Heart left ventricle (tissue), 16 donors: ENCODE measurements around the gene RBMS1. TPM values are rescaled to one million over a fixed set of nuclear protein-coding genes. Genes with fewer than 3 reads are reported as not detected.
A peak's percentile ranks its signal among the peaks of the same experiment; 100 is the strongest.

Experiments used
- ATAC-seq, 4 donors: fragments of 200-7000 bp; cut with Tn5 transposase; one replicate each; pipeline ENCODE4 v1.9.1; 2020 to 2022; ENCODE audit warnings: moderate library complexity in 4 of 4, mild to moderate bottlenecking in 3 of 4, moderate number of reproducible peaks in 1 of 4
- DNase-seq, 5 donors: peaks; one replicate each; pipeline ENCODE4 v3.0.0-alpha.2; 2020
- H3K27ac ChIP-seq, 12 donors: fragments of 200-600 bp; sonication (generic) in 4 of 12; one replicate each; pipeline versions ENCODE4 v1.5.0 to v1.8.0; 2016 to 2022; ENCODE audit warnings: mild to moderate bottlenecking in 2 of 12
- H3K27me3 ChIP-seq, 9 donors: fragments of 200-600 bp; sonication (generic) in 2 of 9; one replicate each; pipeline versions ENCODE4 v1.5.1 to v1.8.0; 2016 to 2022; ENCODE audit warnings: mild to moderate bottlenecking in 3 of 9
- H3K36me3 ChIP-seq, 9 donors: fragments of 200-600 bp; sonication (generic) in 2 of 9; one replicate each; pipeline versions ENCODE4 v1.5.0 to v1.8.0; 2018 to 2022; ENCODE audit warnings: mild to moderate bottlenecking in 2 of 9
- H3K4me1 ChIP-seq, 12 donors: fragments of 200-600 bp; sonication (generic) in 4 of 12; one replicate each; pipeline versions ENCODE4 v1.5.0 to v1.8.0; 2016 to 2022; ENCODE audit warnings: mild to moderate bottlenecking in 3 of 12
- H3K4me3 ChIP-seq, 12 donors: fragments of 200-600 bp; sonication (generic) in 4 of 12; one replicate each; pipeline versions ENCODE4 v1.5.0 to v1.8.0; 2017 to 2022; ENCODE audit warnings: mild to moderate bottlenecking in 9 of 12, moderate library complexity in 4 of 12
- H3K9me3 ChIP-seq, 12 donors: fragments of 200-600 bp; sonication (generic) in 4 of 12; one replicate each; pipeline versions ENCODE4 v1.5.0 to v1.8.0; 2016 to 2022; ENCODE audit warnings: mild to moderate bottlenecking in 1 of 12
- POLR2A ChIP-seq, 2 donors: fragments of 450-650 bp; IDR thresholded peaks; one replicate each; pipeline ENCODE4 v1.6.1; 2017; ENCODE audit warnings: antibody characterized with exemption in 2 of 2, mild to moderate bottlenecking in 2 of 2, moderate library complexity in 2 of 2
- WGBS, 4 donors: extraction: QIAGEN DNeasy Blood & Tissue Kit in 2 of 4; methylation state at CpG; one replicate each; pipeline versions ENCODE4 v1.1.5 to v1.1.7; 2013 to 2018; 5-methylcytosine and 5-hydroxymethylcytosine counted together
- intact Hi-C, 10 donors: fragments of 100-400 bp; cut with DNase I; formaldehyde crosslinking; loops; one replicate each; pipeline versions ENCODE4 v1.11.1 to v1.14.2; 2022
- polyA plus RNA-seq, 2 donors: library from polyadenylated mRNA; stranded (reverse); fragments of 200-250 nt; gene quantifications; one replicate each; pipeline ENCODE4 v1.2.3, GENCODE V29; 2013
- total RNA-seq, 9 donors: library from RNA; depleted of rRNA in 2 of 9; stranded (reverse); fragments of >200 nt in 2 of 9; fragmentation: NEBNext Ultra II Directional in 3 of 9; extraction: Animal tissue kit (Norgen Biotek cat#: 25700) in 3 of 9; gene quantifications; one replicate each; pipeline versions ENCODE4 v1.1.0 to v1.2.4, GENCODE V29; 2016 to 2023
- TF ChIP-seq, protein P1 (sequence below), 12 donors: fragments of 200-600 bp; sonication (generic) in 4 of 12; IDR thresholded peaks; one replicate each; pipeline versions ENCODE4 v1.5.0 to v1.8.0; 2018 to 2022; ENCODE audit warnings: antibody characterized with exemption in 12 of 12, mild to moderate bottlenecking in 5 of 12
- donor health status: ischemic (EF 13 %, LVEDD 7.1; RV severe dilation, severe dysfunction).
- donor health status: healthy with polysubstance abuse.
- donor health status: DM: no; HTN: yes; CAD: no.
- donor health status: DM: no; HTN: no; CAD: no.
- donor health status: ischemic (EF 25% LVEDD 6.9; RV normal size, moderate dysfunction).
- donor health status: ischemic (EF 25% LVEDD 5.7; RV mildly dilated, moderate dysfunction).
- donor health status: healthy.
- donor health status: DM: yes; HTN: yes; CAD: no.
- donor health status: ischemic (EF 35%, LVEDD 5.7; RV mildly dilated, moderate dysfunction).
- donor health status: nonischemic (EF 11% LVEDD 7.7; RV severe dilation, severe dysfunction).
- donor health status: DM: yes; HTN: yes; CAD: no.
- donor health status: PGD.
- donor health status: ischemic (EF 29% LVEDD 5.4; RV normal size, mild dysfunction).
- donor health status: nonischemic (EF 23%, LVEDD 6.1; RV moderate dilation, normal function).

Gene RBMS1
- total and polyA plus RNA-seq, 11 donors = 32.4 to 102 (median 52.6) TPM

DNA sequence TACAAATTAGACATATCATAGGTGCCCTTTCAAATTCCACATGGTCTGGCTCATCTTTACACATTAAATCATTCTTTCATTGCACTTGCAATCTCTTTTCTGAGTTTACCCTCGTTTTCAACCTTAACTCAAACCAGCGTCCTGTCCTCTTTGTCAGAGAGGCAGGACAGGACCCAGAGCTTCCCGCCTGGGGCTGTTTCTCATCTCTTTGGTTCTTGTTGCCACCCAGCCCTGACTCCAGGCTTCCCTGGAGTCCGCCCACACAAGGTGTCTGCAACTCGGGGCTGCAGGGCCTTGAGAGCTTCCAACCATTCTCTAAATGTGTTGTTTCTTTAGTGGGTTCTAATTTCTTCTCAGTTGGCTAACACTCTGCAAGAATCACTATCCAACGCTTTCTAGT is 24.4 kb downstream of the RBMS1 start:
- peak overlapping the region in 6 of 12 donors; percentile 18 to 70 (median 26) for H3K27ac ChIP-seq
- WGBS, 4 donors = 74 to 81% (median 78%) methylated on average over 6 of the region's 6 CpGs
- H3K4me1 ChIP-seq = peaks cover 0 to 94% (median 66%) of the 10 kb centered on the region in 12 donors
- DNase-seq (no peak), ATAC-seq (peak in 3 of 4 donors; percentile 12 to 29 (median 27))
- intact Hi-C loops = no loop called here
- no peaks in the 10 kb centered on the region for H3K36me3 ChIP-seq
- H3K27me3 ChIP-seq = no peaks in the 10 kb centered on the region
- no peak for TF ChIP-seq POLR2A (IDR thresholded peaks at IDR 0.05)
- TF ChIP-seq, protein P1, sequence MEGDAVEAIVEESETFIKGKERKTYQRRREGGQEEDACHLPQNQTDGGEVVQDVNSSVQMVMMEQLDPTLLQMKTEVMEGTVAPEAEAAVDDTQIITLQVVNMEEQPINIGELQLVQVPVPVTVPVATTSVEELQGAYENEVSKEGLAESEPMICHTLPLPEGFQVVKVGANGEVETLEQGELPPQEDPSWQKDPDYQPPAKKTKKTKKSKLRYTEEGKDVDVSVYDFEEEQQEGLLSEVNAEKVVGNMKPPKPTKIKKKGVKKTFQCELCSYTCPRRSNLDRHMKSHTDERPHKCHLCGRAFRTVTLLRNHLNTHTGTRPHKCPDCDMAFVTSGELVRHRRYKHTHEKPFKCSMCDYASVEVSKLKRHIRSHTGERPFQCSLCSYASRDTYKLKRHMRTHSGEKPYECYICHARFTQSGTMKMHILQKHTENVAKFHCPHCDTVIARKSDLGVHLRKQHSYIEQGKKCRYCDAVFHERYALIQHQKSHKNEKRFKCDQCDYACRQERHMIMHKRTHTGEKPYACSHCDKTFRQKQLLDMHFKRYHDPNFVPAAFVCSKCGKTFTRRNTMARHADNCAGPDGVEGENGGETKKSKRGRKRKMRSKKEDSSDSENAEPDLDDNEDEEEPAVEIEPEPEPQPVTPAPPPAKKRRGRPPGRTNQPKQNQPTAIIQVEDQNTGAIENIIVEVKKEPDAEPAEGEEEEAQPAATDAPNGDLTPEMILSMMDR (IDR thresholded peaks at IDR 0.05) = no peak
- H3K9me3 ChIP-seq = no peaks in the 10 kb centered on the region
- H3K4me3 ChIP-seq = no peak overlapping the region

DNA sequence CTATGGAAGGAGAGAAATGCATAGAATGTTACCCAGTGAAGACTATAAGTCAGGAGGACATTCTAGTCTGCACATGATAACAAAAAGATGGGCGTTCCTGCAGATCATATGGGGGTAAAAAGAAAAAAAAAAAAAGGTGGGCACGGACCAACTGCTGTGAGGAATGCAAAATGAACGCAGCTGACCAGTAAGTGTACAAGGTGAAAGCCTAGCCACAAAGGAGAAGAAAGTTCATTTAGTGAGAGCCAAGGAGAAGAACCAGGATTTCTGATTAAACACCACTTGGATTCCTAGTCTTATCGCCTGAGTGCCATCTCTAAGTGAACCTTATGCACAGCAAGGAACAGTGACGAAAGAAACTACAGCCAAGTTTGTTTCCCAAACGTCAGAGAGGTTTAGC is 26.5 kb downstream of the RBMS1 start:
- peaks cover 0 to 92% (median 61%) of the 10 kb centered on the region in 12 donors for H3K4me1 ChIP-seq
- no peaks in the 10 kb centered on the region for H3K36me3 ChIP-seq
- WGBS, 4 donors = 71 to 80% (median 76%) methylated on average over 6 of the region's 6 CpGs
- ATAC-seq = no peak
- no peaks in the 10 kb centered on the region for H3K27me3 ChIP-seq
- no peak overlapping the region for H3K4me3 ChIP-seq
- TF ChIP-seq, protein P1 (IDR thresholded peaks at IDR 0.05) = no peak
- TF ChIP-seq POLR2A (IDR thresholded peaks at IDR 0.05) = no peak
- no peak for DNase-seq
- intact Hi-C loops = no loop called here
- H3K27ac ChIP-seq = no peak overlapping the region
- H3K9me3 ChIP-seq = no peaks in the 10 kb centered on the region

DNA sequence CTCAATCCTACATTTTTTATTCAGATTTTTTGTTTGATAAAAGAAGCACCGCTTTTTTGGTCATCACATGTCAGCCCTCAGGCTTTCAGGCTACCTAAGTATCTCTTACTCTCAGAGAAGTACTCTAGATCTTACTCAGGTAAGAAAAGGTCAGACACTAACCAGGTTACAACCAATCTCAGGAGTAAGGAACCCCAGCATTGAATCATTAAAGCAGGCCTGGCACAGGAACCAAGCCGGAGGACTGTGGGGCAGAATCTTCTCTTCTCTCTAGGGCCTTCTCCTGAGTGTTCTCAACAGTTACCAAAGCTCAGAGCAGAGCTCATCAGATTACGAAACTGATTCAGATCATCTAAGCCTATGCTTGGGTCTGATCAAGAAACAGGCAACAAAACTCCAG is 28.2 kb downstream of the RBMS1 start:
- peak in 2 of 4 donors; percentile 23 to 35 for ATAC-seq
- Histone ChIP-seq H3K9me3 (no peaks in the 10 kb centered on the region), H3K4me1 (peaks cover 0 to 84% (median 47%) of the 10 kb centered on the region in 12 donors), H3K27me3 (no peaks in the 10 kb centered on the region), H3K36me3 (no peaks in the 10 kb centered on the region), H3K27ac (no peak overlapping the region), H3K4me3 (no peak overlapping the region)
- intact Hi-C loops = no loop called here
- no peak for DNase-seq
- WGBS, 4 donors = 81 to 90% (median 89%) methylated on average over 3 of the region's 3 CpGs
- no peak for TF ChIP-seq POLR2A (IDR thresholded peaks at IDR 0.05)
- TF ChIP-seq, protein P1 (IDR thresholded peaks at IDR 0.05) = no peak

DNA sequence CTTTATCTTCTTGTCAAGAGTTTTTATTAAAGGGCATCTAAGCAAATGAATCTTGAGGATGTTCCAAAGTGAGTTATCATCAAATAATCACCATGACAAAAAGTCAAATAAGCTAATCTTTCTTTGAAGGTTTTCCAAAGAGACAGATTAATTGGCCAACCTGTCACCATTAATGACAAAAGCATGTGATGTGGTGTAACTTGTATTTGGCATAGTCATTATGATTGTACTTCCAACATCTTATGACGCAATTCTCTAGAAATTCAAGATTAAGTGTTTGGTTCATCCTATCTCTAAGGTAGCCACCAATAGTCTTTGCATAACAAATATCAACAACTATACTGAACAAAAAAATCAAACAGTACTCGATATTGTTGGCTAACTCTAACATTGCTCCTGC is 28.6 kb downstream of the RBMS1 start:
- H3K27ac ChIP-seq = no peak overlapping the region
- no peaks in the 10 kb centered on the region for H3K36me3 ChIP-seq
- no peak for TF ChIP-seq POLR2A (IDR thresholded peaks at IDR 0.05)
- TF ChIP-seq, protein P1 (IDR thresholded peaks at IDR 0.05) = no peak
- no peak overlapping the region for H3K4me3 ChIP-seq
- DNase-seq = no peak
- H3K27me3 ChIP-seq = no peaks in the 10 kb centered on the region
- ATAC-seq = no peak
- H3K9me3 ChIP-seq = no peaks in the 10 kb centered on the region
- intact Hi-C loops = no loop called here
- peaks cover 0 to 84% (median 45%) of the 10 kb centered on the region in 12 donors for H3K4me1 ChIP-seq
- 51 to 71% (median 63%) methylated on average over 2 of the region's 2 CpGs for WGBS, 4 donors
